CD4-positive, alpha-beta T cell (primary cell): ENCODE measurements around the gene KCNK3. TPM values are rescaled to one million over a fixed set of nuclear protein-coding genes. Genes with fewer than 3 reads are reported as not detected.

Experiments used
- ATAC-seq: fragments of 200-7000 bp; cut with Tn5 transposase; one replicate; pipeline ENCODE4 v1.10.0; 2022; ENCODE audit warnings: mild to moderate bottlenecking; ENCODE audit not compliant: poor library complexity
- CTCF ChIA-PET: fragments of 350-600 bp; sonication (Branson Sonifier 250); formaldehyde crosslinking; loops from one replicate; lab custom pipeline; 2021; ENCODE audit warnings: antibody characterized with exemption, inconsistent platforms; lab: Charles Lee
- POLR2A ChIA-PET: fragments of 350-600 bp; sonication (Branson Sonifier 250); formaldehyde crosslinking; loops from one replicate; lab custom pipeline; 2021; ENCODE audit warnings: antibody characterized with exemption, inconsistent platforms; lab: Charles Lee
- DNase-seq, 14 experiments: peaks; one replicate each; pipeline ENCODE4 v3.0.0-alpha.2; 2013 to 2020; ENCODE audit warnings: mixed read lengths in 2 of 14
- H3K27ac ChIP-seq, 2 donors: one replicate each; pipeline versions ENCODE4 v1.5.1 to v1.7.0; 2013; ENCODE audit warnings: low read length in 2 of 2, low read depth in 1 of 2, mild to moderate bottlenecking in 1 of 2
- H3K27me3 ChIP-seq, 2 experiments: 1 replicate in 1 of 2; 2 replicates in 1 of 2; pipeline versions ENCODE4 v1.6.1 to v1.7.0; 2013; ENCODE audit warnings: low read length in 2 of 2, control low read depth in 1 of 2, mild to moderate bottlenecking in 1 of 2, moderate library complexity in 1 of 2; ENCODE audit not compliant: insufficient read depth in 2 of 2, control insufficient read depth in 1 of 2
- H3K36me3 ChIP-seq: one replicate; pipeline ENCODE4 v1.6.1; 2013; ENCODE audit warnings: low read length, control low read depth; ENCODE audit not compliant: insufficient read depth
- H3K4me1 ChIP-seq: one replicate; pipeline ENCODE4 v1.6.1; 2013; ENCODE audit warnings: low read length, control low read depth; ENCODE audit not compliant: insufficient read depth
- H3K4me3 ChIP-seq: one replicate; pipeline ENCODE4 v1.5.1; 2013; ENCODE audit warnings: mild to moderate bottlenecking, low read length, moderate library complexity
- H3K9me3 ChIP-seq, 2 experiments: 1 replicate in 1 of 2; 2 replicates in 1 of 2; pipeline versions ENCODE4 v1.6.1 to v1.7.0; 2013; ENCODE audit warnings: low read length in 2 of 2, mild to moderate bottlenecking in 2 of 2, control low read depth in 1 of 2, moderate library complexity in 1 of 2; ENCODE audit not compliant: control insufficient read depth in 1 of 2, insufficient read depth in 1 of 2
- H3K27ac Mint-ChIP-seq: one replicate; pipeline ENCODE4 v1.8.0; 2020; ENCODE audit warnings: mixed read lengths
- H3K27me3 Mint-ChIP-seq: one replicate; pipeline ENCODE4 v1.8.0; 2021; ENCODE audit warnings: mixed read lengths
- H3K36me3 Mint-ChIP-seq: one replicate; pipeline ENCODE4 v1.8.0; 2021; ENCODE audit warnings: low read depth, mixed read lengths
- H3K4me1 Mint-ChIP-seq: one replicate; pipeline ENCODE4 v1.8.0; 2021; ENCODE audit warnings: low read depth, mixed read lengths
- H3K4me3 Mint-ChIP-seq: one replicate; pipeline ENCODE4 v1.8.0; 2020; ENCODE audit warnings: mild to moderate bottlenecking, mixed read lengths
- H3K9me3 Mint-ChIP-seq: one replicate; pipeline ENCODE4 v1.8.0; 2020; ENCODE audit warnings: mixed read lengths
- intact Hi-C, 2 experiments: fragments of 100-400 bp; cut with DNase I in 1 of 2; cut with micrococcal nuclease in 1 of 2; formaldehyde crosslinking; loops; one replicate each; pipeline versions ENCODE4 v1.15.1 to v1.9.0; 2023 to 2025; cut with DNase I, micrococcal nuclease
- total RNA-seq, 174 experiments: library from RNA in 2 of 174; stranded (reverse) in 2 of 174; gene quantifications; one replicate each; pipeline ENCODE4 v1.2.3 and lab custom pipeline; 2021 to 2026
- TF ChIP-seq, protein P1 (sequence below): fragments of 200-600 bp; IDR thresholded peaks from one replicate; pipeline ENCODE4 v1.8.0; 2022; ENCODE audit warnings: antibody characterized with exemption, mild to moderate bottlenecking

Gene KCNK3
- total RNA-seq, 2 experiments from 2014 or later, result not detected

DNA sequence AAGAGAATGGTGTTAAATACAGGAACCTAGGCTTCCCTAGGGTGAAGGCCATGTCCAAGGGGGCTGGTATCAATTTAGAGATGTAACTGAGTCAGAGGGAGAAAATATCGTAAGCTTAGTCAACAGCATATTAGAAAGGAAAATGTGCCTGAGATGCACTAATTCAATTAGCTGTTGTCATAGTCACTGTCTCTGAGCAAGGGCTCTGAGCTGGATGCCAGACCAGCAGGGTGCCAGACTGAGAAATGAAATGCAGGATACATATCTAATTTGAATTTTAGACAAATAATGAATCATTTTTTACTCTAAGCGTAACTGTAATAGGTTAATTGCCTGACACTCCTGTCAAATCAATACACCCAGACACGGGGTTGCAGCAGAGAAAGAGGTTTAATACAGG lies 60.1 kb downstream of the KCNK3 start:
- DNase-seq (no peak), ATAC-seq (no peak)
- TF ChIP-seq, protein P1, sequence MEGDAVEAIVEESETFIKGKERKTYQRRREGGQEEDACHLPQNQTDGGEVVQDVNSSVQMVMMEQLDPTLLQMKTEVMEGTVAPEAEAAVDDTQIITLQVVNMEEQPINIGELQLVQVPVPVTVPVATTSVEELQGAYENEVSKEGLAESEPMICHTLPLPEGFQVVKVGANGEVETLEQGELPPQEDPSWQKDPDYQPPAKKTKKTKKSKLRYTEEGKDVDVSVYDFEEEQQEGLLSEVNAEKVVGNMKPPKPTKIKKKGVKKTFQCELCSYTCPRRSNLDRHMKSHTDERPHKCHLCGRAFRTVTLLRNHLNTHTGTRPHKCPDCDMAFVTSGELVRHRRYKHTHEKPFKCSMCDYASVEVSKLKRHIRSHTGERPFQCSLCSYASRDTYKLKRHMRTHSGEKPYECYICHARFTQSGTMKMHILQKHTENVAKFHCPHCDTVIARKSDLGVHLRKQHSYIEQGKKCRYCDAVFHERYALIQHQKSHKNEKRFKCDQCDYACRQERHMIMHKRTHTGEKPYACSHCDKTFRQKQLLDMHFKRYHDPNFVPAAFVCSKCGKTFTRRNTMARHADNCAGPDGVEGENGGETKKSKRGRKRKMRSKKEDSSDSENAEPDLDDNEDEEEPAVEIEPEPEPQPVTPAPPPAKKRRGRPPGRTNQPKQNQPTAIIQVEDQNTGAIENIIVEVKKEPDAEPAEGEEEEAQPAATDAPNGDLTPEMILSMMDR, result no peak
- Histone ChIP-seq H3K36me3 (no peaks in the 10 kb centered on the region), H3K4me1 (no peaks in the 10 kb centered on the region), H3K4me3 (no peak overlapping the region), H3K27ac (no peak overlapping the region), H3K27me3 (no peaks in the 10 kb centered on the region), H3K9me3 (no peaks in the 10 kb centered on the region)
- ChIA-PET POLR2A (no interaction called here), CTCF (no interaction called here)
- intact Hi-C loops, result no loop called here
- Mint-ChIP-seq H3K27me3 (no peaks in the 10 kb centered on the region), H3K9me3 (no peaks in the 10 kb centered on the region), H3K27ac (no peak overlapping the region), H3K36me3 (no peaks in the 10 kb centered on the region), H3K4me1 (no peaks in the 10 kb centered on the region), H3K4me3 (no peak overlapping the region)

DNA sequence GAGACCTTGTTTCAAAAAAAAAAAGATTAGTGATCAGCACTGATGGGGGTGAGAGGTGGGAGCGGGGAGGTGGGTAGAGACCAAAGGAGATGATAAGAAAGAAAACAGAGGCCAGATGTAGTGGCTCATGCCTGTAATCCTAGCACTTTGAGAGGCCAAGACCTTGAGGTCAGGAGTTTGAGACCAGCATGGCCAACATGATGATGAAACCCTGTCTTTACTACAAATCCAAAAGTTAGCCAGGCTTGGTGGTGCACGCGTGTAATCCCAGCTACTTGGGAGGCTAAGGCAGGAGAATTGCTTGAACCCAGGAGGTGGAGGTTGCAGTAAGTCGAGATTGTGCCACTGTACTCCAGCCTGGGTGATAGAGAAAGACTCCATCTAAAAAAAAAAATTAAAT lies 62.0 kb downstream of the KCNK3 start:
- H3K27ac Mint-ChIP-seq, result no peak overlapping the region
- DNase-seq (no peak), ATAC-seq (no peak)
- TF ChIP-seq, protein P1, result no peak
- Histone ChIP-seq H3K9me3 (no peaks in the 10 kb centered on the region), H3K27me3 (no peaks in the 10 kb centered on the region), H3K4me3 (no peak overlapping the region), H3K4me1 (no peaks in the 10 kb centered on the region), H3K27ac (no peak overlapping the region), H3K36me3 (no peaks in the 10 kb centered on the region)
- no peaks in the 10 kb centered on the region for H3K27me3 Mint-ChIP-seq
- intact Hi-C loops, result no loop called here
- no peak overlapping the region for H3K4me3 Mint-ChIP-seq
- CTCF ChIA-PET, result no interaction called here
- no peaks in the 10 kb centered on the region for H3K36me3 Mint-ChIP-seq
- no peaks in the 10 kb centered on the region for H3K4me1 Mint-ChIP-seq
- POLR2A ChIA-PET, result no interaction called here
- no peaks in the 10 kb centered on the region for H3K9me3 Mint-ChIP-seq

DNA sequence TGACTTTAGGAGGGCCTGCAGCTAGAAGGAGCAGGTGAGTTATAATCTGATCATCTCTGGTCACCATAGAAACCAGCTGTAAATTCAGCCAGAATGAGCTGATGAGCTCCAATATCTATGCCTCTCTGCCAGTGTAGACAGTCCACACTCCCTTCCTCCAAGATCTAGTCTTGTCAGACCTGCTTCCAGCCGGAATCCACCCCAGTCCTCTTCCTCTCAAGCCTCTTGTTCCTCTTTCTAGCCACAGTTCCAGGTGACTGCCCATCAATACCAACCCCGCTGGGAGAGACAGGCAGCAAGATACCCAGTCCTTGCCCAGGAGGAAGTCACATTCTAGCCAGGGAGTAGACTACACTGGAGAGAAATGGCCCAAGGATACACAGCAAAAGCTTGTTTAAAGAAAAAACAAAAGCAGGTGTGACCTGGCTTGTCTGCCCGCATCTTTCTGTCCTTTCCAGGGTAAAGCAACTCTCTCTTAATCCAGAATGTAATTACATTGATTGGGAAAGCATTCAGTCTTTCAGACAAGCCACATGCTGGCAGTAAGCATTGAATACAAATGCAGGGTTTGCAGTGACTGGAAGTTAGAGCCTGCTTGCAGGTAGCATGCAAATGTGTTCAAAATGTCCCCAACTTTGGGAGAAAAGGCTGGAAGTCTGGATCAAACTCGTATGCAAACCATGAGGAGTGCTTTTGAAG lies 62.6 kb downstream of the KCNK3 start:
- DNase-seq (no peak), ATAC-seq (no peak)
- H3K36me3 ChIP-seq, result no peaks in the 10 kb centered on the region
- no peaks in the 10 kb centered on the region for H3K9me3 Mint-ChIP-seq
- H3K27ac Mint-ChIP-seq, result no peak overlapping the region
- POLR2A ChIA-PET, result no interaction called here
- TF ChIP-seq, protein P1, result no peak
- no peak overlapping the region for H3K27ac ChIP-seq
- intact Hi-C loops, result no loop called here
- no peaks in the 10 kb centered on the region for H3K36me3 Mint-ChIP-seq
- H3K4me3 Mint-ChIP-seq, result no peak overlapping the region
- no peaks in the 10 kb centered on the region for H3K27me3 ChIP-seq
- CTCF ChIA-PET, result no interaction called here
- no peaks in the 10 kb centered on the region for H3K4me1 Mint-ChIP-seq
- H3K4me3 ChIP-seq, result no peak overlapping the region
- no peaks in the 10 kb centered on the region for H3K4me1 ChIP-seq
- H3K9me3 ChIP-seq, result no peaks in the 10 kb centered on the region
- H3K27me3 Mint-ChIP-seq, result no peaks in the 10 kb centered on the region
